IgD-negative memory B cell (primary cell): ENCODE data around the gene NR2C2. TPM values are rescaled to one million over a fixed set of nuclear protein-coding genes. Genes with fewer than 3 reads are reported as not detected.
A peak's percentile ranks its signal among the peaks of the same experiment; 100 is the strongest.
"Not testable (repeated sequence)": the region's sequence is repeated elsewhere in the genome, so short reads cannot be mapped to it uniquely, and the experiment has no call there.

Experiments used
- H3K27ac Mint-ChIP-seq, 3 donors: one replicate each; pipeline ENCODE4 v1.8.0; 2020 to 2022; ENCODE audit warnings: mild to moderate bottlenecking in 3 of 3, mixed read lengths in 3 of 3, moderate library complexity in 1 of 3
- H3K27me3 Mint-ChIP-seq: one replicate; pipeline ENCODE4 v1.8.0; 2021; ENCODE audit warnings: mixed read lengths
- H3K36me3 Mint-ChIP-seq: one replicate; pipeline ENCODE4 v1.8.0; 2020; ENCODE audit warnings: mild to moderate bottlenecking, mixed read lengths
- H3K4me1 Mint-ChIP-seq, 3 donors: one replicate each; pipeline ENCODE4 v1.8.0; 2020 to 2022; ENCODE audit warnings: mixed read lengths in 3 of 3, mild to moderate bottlenecking in 1 of 3
- H3K4me3 Mint-ChIP-seq, 4 donors: one replicate each; pipeline ENCODE4 v1.8.0; 2020 to 2022; ENCODE audit warnings: mild to moderate bottlenecking in 4 of 4, mixed read lengths in 4 of 4, moderate library complexity in 3 of 4
- H3K9me3 Mint-ChIP-seq, 3 donors: one replicate each; pipeline ENCODE4 v1.8.0; 2020 to 2021; ENCODE audit warnings: mixed read lengths in 3 of 3, mild to moderate bottlenecking in 1 of 3
- polyA plus RNA-seq: library from polyadenylated mRNA; unstranded; fragments of 300-500 nt; fragmentation: Illumina TruSeq; gene quantifications from one replicate; pipeline ENCODE4 v1.2.3, GENCODE V29; 2021

Gene NR2C2
- polyA plus RNA-seq, 1 donor from 2014 or later, result 11.5 TPM

DNA sequence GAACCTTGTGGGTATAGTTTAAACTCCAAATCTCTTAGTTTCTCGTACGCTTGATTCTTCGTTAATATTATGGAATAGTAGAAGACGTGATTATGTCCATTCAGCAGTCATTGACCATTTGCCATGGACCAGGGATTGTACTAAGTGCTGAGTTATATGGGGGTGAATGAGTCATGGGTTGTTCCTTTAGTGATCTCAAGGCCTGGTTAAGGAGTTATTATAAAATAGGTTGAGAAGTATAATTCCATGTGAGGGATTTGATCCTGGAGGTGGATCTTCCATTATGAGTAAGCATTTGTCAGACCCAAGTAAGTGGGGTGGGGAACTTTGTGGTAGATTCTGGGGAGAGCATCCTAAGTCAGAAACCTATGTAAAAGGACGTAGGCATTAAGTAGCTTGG, 15.4 kb downstream of the NR2C2 start:
- H3K36me3 Mint-ChIP-seq, result peaks cover 11% of the 10 kb centered on the region
- no peaks in the 10 kb centered on the region for H3K27me3 Mint-ChIP-seq
- H3K4me3 Mint-ChIP-seq, result no peak overlapping the region
- H3K27ac Mint-ChIP-seq, result no peak overlapping the region
- H3K4me1 Mint-ChIP-seq, result peaks cover 15 to 20% (median 18%) of the 10 kb centered on the region in 3 donors
- H3K9me3 Mint-ChIP-seq, result no peaks in the 10 kb centered on the region

DNA sequence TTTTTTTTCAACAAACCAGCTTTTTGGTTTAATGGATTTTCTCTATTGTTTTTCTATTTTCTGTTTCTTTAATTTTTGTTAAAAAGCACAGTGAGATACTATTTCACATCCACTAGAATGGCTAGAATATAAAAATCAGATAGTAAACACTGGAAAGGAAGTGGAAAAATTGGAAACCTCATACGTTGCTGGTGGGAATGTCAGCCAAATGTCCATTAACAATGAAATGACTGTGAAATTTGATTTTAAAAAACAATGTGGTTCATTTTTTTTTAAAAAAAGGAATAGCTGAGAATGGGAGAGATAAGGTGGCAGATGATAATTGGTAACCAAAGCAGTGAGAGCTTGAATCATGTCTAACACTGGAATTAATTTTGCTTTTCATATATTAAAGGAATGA, 19.9 kb downstream of the NR2C2 start:
- H3K27me3 Mint-ChIP-seq, result no peaks in the 10 kb centered on the region
- no peak overlapping the region for H3K4me3 Mint-ChIP-seq
- H3K36me3 Mint-ChIP-seq, result peaks cover 10% of the 10 kb centered on the region
- H3K9me3 Mint-ChIP-seq, result no peaks in the 10 kb centered on the region
- H3K4me1 Mint-ChIP-seq, result peaks cover 3 to 13% (median 3%) of the 10 kb centered on the region in 3 donors
- no peak overlapping the region for H3K27ac Mint-ChIP-seq

DNA sequence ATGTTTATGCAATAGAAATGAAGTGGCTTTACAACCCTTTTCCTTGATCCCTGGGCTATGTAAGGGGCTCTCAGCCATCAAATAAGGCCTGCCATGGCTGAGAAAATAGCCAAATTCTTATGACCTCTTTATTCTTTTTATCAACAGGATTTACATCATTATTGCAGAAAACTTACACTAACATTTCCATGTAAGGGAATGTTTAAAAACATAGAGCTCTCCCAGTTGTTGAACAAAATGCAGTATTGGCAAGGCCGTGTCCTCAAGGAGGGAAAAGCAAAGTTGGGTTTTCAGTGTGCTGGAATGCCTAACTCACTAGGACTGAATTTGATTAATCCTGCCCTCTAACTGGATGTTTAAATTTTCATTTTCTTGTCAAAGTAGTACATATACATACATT, 22.3 kb downstream of the NR2C2 start:
- no peaks in the 10 kb centered on the region for H3K27me3 Mint-ChIP-seq
- no peak overlapping the region for H3K4me3 Mint-ChIP-seq
- peaks cover 6 to 15% (median 7%) of the 10 kb centered on the region in 3 donors for H3K4me1 Mint-ChIP-seq
- H3K9me3 Mint-ChIP-seq, result no peaks in the 10 kb centered on the region
- H3K27ac Mint-ChIP-seq, result no peak overlapping the region
- peaks cover 23% of the 10 kb centered on the region for H3K36me3 Mint-ChIP-seq

DNA sequence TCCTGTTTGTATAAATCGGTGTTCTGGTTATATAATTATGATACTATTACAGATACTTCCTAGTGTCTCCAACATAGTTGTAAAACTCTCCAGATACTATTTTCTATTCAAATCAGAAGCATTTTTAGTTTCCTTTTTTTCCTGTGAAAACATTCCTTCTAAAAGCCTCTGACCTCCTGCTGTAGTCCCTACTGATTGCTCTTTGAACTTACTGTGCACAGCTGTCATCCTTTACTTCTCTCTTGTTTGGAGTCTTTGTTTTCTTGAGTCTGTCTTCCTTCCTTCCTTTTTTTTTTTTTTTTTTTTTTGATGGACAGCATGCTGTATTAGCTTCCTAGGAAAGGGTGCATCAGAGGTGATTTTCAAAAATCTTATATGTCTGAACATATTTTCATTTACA, 28.9 kb downstream of the NR2C2 start:
- Mint-ChIP-seq H3K4me1 (peaks cover 29 to 37% (median 35%) of the 10 kb centered on the region in 3 donors), H3K36me3 (peaks cover 20% of the 10 kb centered on the region), H3K27me3 (no peaks in the 10 kb centered on the region), H3K4me3 (peak overlapping the region in 1 of 4 donors; percentile 12), H3K9me3 (no peaks in the 10 kb centered on the region), H3K27ac (peak overlapping the region in 2 of 3 donors; percentile 8 to 74)

DNA sequence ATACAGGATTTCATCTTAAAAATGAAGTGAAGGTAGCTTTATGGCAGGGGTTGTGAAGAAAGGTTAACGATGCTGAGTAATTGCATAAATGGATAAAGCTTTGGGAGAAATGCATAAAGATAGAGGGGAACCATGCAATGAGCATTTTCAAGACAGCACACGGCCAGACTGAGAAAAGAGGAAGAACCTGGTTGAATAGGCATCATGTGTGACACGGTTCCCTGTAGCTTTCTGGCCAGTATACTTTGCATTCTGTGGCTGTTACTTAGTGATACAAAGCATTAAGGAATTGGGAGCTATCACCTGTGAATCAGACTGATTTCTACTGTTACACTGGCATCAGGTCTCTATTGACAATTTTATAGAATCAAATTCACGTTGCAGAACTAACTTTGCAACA, 33.3 kb downstream of the NR2C2 start:
- Mint-ChIP-seq H3K4me1 (peaks cover 21 to 26% (median 24%) of the 10 kb centered on the region in 3 donors), H3K4me3 (no peak overlapping the region), H3K9me3 (no peaks in the 10 kb centered on the region)

DNA sequence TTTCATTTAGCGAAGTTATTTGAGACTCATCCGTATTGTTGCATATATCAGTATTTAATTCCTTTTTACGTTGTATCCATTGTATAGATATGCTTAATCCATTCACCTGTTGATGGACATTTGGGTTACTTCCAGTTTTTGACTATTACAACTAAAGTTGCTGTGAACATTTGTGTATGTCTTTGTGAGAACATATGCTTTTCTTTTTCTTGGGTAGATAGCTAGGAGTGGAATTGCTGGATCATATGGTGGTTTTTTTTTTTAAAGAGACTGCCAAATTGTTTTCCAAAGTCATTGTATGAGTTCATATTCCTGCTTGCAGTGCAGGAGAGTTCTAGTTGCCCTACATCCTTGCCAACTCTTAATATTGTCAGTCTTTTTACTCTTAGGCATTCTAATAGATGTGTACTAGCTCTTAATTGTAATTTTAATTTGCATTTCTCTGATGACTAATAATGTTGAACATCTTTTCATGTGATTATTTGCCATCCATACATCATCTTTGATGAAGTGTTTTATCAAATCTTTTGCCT, 37.3 kb downstream of the NR2C2 start:
- no peak overlapping the region for H3K4me3 Mint-ChIP-seq
- H3K27ac Mint-ChIP-seq, result no peak overlapping the region
- peaks cover 3% of the 10 kb centered on the region for H3K36me3 Mint-ChIP-seq
- no peaks in the 10 kb centered on the region for H3K27me3 Mint-ChIP-seq
- no peaks in the 10 kb centered on the region for H3K9me3 Mint-ChIP-seq
- peaks cover 19 to 23% (median 22%) of the 10 kb centered on the region in 3 donors for H3K4me1 Mint-ChIP-seq

More for the DNA sequence above, 33.3 kb downstream of the NR2C2 start:
- H3K27me3 Mint-ChIP-seq, result no peaks in the 10 kb centered on the region
- peaks cover 3% of the 10 kb centered on the region for H3K36me3 Mint-ChIP-seq
- H3K27ac Mint-ChIP-seq, result peak overlapping the region; percentile 30 to 83 (median 71)

DNA sequence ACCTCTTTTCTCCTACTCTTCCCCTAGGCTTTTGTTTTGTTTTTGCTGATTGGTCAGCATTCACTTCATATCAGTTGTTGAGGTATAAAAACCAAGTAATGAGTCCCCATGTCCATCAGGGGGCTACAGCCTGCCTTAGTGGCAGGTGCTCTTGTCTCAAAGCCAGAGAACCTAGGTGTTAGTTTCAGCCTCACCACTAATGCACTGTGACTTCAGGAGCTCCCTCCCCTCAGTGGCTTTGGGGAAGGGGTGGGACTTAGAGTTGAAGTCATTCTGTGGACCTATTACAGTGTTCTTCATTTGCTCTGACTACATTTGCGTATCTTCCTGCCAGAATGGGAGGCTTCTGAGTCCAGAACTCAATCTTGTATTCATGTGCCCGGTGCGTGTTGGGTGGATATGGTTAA, 41.6 kb downstream of the NR2C2 start:
- Mint-ChIP-seq H3K4me3 (peak overlapping the region in 3 of 4 donors; percentile 2 to 25 (median 17)), H3K27ac (peak overlapping the region in 2 of 3 donors; percentile 9 to 90), H3K9me3 (no peaks in the 10 kb centered on the region), H3K27me3 (no peaks in the 10 kb centered on the region), H3K4me1 (peaks cover 16 to 35% (median 29%) of the 10 kb centered on the region in 3 donors), H3K36me3 (peaks cover 2% of the 10 kb centered on the region)

DNA sequence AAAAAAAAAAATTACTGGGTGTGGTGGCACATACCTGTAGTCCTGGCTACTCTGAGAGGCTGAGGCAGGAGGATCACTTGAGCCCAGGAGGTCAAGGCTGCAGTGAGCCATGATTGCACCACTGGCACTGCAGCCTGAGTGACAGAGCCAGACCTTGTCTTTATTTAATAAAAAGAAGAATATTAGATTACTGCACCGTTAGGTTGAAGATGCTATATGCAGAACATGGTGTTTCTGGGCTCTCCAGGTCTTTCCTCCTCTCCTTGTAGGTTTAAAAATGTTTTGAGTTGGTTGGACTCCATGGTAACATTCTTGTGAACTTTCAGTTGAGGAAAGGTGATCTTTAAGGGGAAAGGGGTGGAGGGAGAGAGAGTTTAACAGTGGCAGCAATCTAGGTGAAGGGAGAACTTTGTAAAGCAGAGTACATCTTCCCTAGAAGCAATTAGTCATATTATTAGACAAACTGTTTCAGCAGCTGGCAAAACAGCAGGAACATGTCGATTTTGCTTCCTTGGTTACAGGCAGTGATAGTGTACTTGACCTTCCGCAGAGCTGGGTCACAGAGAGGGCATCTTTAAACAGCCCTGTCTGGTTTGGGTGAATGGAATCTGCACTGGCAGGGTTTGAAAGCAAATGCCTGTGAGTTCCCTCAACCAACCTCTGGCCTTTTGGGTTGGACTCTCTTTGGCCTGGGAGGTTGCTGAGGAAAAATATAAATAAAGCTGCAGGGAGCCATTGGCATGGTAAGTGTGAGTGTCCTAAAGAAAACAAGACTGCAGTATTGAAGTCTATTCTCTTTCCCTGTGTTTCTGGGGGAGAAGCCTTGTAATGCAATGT, 42.8 kb downstream of the NR2C2 start:
- H3K36me3 Mint-ChIP-seq, result peaks cover under 1% of the 10 kb centered on the region
- H3K27me3 Mint-ChIP-seq, result no peaks in the 10 kb centered on the region
- H3K4me3 Mint-ChIP-seq, result peak overlapping the region in 1 of 4 donors; percentile 70
- H3K9me3 Mint-ChIP-seq, result no peaks in the 10 kb centered on the region
- peaks cover 18 to 34% (median 31%) of the 10 kb centered on the region in 3 donors for H3K4me1 Mint-ChIP-seq
- H3K27ac Mint-ChIP-seq, result peak overlapping the region in 2 of 3 donors; percentile 46 to 47

DNA sequence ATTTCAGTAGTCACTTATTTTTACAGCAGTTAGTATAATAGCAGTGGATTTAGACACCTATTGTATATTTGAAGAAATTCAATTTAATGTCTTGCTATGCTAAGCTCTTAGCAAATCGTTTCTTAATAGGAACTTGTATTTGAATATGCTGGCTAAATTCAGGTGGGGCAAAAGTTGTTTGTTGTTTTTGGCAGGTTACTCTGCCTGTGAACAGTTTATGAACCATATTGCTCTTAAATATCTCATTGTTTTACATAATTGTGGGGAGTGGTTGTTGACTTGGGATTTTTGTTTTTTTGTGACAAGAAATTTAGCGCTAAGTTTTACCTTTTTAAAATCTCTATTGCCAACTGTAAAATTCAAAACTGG, 43.4 kb downstream of the NR2C2 start:
- H3K4me1 Mint-ChIP-seq, result peaks cover 22 to 35% (median 35%) of the 10 kb centered on the region in 3 donors
- no peak overlapping the region for H3K4me3 Mint-ChIP-seq
- peaks cover 2% of the 10 kb centered on the region for H3K36me3 Mint-ChIP-seq
- no peaks in the 10 kb centered on the region for H3K9me3 Mint-ChIP-seq
- H3K27me3 Mint-ChIP-seq, result no peaks in the 10 kb centered on the region
- H3K27ac Mint-ChIP-seq, result peak overlapping the region in 2 of 3 donors; percentile 0 to 47

DNA sequence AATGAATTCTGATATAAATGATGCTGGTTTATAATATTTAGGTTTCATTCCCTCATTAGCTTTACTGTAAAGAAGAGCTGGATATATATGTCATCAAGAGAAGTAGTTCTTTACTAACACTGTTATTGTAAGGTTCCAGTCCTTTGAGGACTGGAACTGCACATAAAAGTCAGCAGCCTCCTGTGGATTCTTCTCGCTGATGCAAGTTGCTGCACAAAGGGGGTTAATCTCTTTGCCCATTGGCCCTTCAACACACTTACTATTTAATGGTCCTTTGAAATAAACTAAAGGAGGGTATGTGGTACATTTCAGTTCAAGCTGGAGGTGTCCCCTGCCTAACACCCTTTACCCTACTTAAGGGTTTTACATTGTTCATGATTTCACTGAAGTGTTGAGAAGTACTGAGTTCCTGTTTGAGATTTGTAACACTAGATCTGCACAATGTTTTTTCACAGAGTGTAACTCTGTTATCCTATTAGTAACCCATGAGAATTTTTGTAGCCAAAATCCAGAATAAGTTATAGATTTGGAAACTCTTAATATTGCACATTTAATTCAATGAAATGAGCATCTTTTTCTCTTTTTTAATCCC, 43.9 kb downstream of the NR2C2 start:
- Mint-ChIP-seq H3K27ac (peak overlapping the region in 2 of 3 donors; percentile 0 to 47), H3K27me3 (no peaks in the 10 kb centered on the region), H3K4me3 (no peak overlapping the region), H3K36me3 (peaks cover 3% of the 10 kb centered on the region), H3K4me1 (peaks cover 24 to 38% (median 33%) of the 10 kb centered on the region in 3 donors), H3K9me3 (no peaks in the 10 kb centered on the region)

DNA sequence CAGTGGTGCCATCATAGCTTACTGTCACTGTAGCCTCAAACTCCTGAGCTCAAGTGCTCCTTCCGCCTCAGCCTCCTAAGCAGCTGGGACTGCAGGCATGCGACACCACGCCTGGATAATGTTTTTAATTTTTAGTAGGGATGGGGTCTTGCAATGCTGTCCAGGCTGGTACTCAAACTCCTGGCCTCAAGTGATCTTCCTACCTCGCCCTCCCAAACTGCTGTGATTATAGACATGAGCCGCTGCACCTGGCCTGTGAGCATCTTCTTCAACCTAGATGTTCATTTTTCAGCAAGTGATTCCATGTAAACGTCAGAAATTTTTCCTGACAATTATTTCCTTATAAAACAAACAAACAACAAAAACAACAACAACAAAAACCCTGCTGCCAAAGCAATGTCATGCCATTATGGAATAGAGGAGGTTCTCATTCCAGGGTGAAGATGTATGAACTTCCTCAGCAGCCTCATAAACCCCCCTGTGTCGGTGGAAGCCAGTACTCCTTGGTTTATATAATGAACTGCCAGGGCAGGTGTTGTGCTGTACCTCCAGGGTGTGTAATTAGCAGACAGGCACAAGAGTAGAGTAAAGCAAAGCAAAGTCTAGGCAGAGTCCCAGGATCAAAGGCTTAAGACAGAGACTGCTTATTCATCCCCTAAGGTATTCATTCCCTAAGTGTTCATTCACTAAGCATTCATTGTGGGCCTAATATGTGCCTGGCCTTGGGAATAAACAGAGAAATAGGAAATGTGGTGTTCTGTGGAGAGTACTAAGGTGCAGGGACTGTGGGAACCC, 44.6 kb downstream of the NR2C2 start:
- H3K27ac Mint-ChIP-seq, result peak overlapping the region in 1 of 3 donors; percentile 31

DNA sequence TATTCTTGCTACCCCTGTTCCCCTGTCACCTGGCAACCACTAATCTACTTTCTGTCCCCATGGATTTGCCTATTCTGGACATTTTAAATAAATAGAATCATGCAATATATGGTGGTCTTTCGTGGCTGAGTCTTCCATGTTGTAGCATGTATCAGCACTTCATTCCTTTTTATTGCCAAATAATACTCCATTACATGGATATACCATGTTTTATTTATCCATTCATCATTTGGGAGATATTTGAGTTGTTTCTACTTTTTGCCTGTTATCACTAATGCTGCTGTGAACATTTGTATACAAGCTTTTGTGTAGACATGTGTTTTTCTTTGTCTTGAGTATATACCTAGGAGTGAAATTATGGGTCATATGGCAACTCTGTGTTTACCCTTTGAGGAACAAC, 50.6 kb downstream of the NR2C2 start:
- H3K4me1 Mint-ChIP-seq, result peaks cover 20 to 24% (median 24%) of the 10 kb centered on the region in 3 donors
- no peaks in the 10 kb centered on the region for H3K27me3 Mint-ChIP-seq
- H3K36me3 Mint-ChIP-seq, result peaks cover 19% of the 10 kb centered on the region
- H3K4me3 Mint-ChIP-seq, result no peak overlapping the region
- H3K9me3 Mint-ChIP-seq, result peaks cover 0 to 6% (median 0%) of the 10 kb centered on the region in 3 donors
- no peak overlapping the region for H3K27ac Mint-ChIP-seq

More for the DNA sequence above, 44.6 kb downstream of the NR2C2 start:
- peaks cover 3% of the 10 kb centered on the region for H3K36me3 Mint-ChIP-seq
- no peaks in the 10 kb centered on the region for H3K9me3 Mint-ChIP-seq
- peaks cover 24 to 36% (median 28%) of the 10 kb centered on the region in 3 donors for H3K4me1 Mint-ChIP-seq
- no peaks in the 10 kb centered on the region for H3K27me3 Mint-ChIP-seq
- no peak overlapping the region for H3K4me3 Mint-ChIP-seq

DNA sequence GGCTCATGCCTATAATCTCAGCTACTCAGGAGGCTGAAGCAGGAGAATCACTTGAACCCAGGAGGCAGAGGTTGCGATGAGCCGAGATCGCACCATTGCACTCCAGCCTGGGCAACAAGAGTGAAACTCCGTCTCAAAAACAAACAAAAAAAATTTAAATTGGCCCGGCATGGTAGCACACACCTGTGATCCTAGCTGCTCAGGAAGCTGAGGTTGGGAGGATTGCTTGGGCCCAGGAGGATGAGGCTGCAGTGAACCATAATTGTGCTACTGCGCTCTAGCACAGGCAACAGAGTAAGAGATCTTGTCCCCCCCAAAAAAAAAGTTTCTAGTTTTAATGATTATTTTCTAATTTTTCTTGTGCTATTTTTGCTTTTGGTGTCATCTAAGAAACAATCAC, 51.8 kb downstream of the NR2C2 start:
- H3K4me3 Mint-ChIP-seq, result peak overlapping the region in 1 of 4 donors; percentile 3
- H3K36me3 Mint-ChIP-seq, result peaks cover 22% of the 10 kb centered on the region
- not testable (repeated sequence) for H3K27me3 Mint-ChIP-seq, H3K27ac Mint-ChIP-seq, H3K9me3 Mint-ChIP-seq
- peaks cover 24 to 29% (median 25%) of the 10 kb centered on the region in 3 donors for H3K4me1 Mint-ChIP-seq

DNA sequence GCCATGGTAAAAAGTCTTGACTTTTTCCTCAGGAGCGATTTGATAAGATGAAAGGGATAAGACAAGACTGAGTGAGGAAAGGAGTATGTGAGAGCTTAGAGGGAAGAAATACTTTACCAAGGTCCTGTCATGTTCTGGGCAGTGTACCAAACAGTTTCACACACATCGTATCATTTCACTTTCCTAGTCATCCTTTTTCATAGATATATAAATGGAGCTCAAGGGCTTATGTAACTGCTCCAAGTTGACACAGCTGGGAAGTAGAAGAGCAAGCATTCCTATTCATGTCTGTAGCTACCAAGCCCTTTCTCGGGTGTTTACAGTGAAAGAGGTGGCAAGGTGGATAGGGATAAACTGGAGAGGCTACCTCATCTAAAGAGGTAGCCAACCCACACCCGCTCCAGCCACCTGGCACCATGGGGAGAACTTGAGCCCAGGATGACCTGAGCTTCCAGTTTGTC, 60.3 kb downstream of the NR2C2 start:
- Mint-ChIP-seq H3K27me3 (no peaks in the 10 kb centered on the region), H3K9me3 (peaks cover 0 to 3% (median 0%) of the 10 kb centered on the region in 3 donors), H3K4me3 (no peak overlapping the region), H3K4me1 (peaks cover 4 to 9% (median 5%) of the 10 kb centered on the region in 3 donors), H3K27ac (no peak overlapping the region), H3K36me3 (peaks cover 6% of the 10 kb centered on the region)
